Stimulated activated CD8-positive, alpha-beta memory T cell treated with anti-CD3 and anti-CD28 coated beads, Interleukin-4, amount 100 ng/mL, for 48 hours (primary cell): ENCODE results near the gene DNAH7.

ENCODE experiments used
- DNase-seq: peaks from one replicate; pipeline ENCODE4 v3.0.0-alpha.2; 2020

DNAH7 gene

GRCh38 chr2:195857132-195857531 lies 211.5 kb downstream of the DNAH7 start:
- DNase-seq = no peak

- no peak for DNase-seq
These were observed 217.9 kb downstream of the DNAH7 start for GRCh38 chr2:195850764-195851163.

GRCh38 chr2:195848119-195848899 lies 220.3 kb downstream of the DNAH7 start:
- DNase-seq = no peak

DNA sequence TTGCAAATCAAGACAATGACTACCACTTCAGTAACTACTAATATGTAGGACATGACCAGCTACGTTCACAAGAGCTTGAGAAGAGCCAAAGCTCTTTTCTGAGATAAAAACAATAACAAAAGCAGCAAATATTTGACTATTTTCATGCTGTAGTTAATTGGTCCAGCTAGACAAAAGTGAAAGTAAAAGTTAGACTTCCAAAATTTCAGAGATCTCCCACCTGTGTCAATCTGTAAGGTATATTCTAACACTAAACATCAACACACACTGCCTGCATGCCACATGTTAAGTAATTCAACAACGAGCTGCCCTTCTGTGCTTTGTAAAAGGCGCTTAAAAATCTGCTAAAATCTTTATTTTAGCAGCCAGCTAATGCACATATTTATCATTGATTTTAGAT lies 225.7 kb downstream of the DNAH7 start:
- DNase-seq = no peak

GRCh38 chr2:195838002-195838401 lies 230.6 kb downstream of the DNAH7 start:
- DNase-seq = no peak

DNA sequence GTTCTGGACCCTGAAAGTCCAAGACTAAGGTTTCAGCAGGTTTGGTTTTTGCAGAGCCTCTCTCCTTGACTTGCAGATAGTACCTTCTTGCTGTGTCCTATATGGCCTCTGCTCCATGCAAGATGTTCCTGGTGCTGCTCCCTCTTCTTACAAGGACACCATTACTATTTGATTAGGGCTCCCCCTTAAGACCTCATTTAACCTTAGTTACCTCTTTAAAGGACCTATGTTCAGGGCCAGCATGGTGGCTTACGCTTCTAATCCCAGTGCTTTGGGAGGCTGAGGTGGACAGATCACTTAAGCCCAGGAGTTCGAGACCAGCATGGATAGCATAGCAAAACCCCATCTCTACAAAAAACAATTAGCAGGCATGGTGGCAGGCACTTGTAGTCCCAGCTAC lies 232.6 kb downstream of the DNAH7 start:
- DNase-seq = no peak

DNA sequence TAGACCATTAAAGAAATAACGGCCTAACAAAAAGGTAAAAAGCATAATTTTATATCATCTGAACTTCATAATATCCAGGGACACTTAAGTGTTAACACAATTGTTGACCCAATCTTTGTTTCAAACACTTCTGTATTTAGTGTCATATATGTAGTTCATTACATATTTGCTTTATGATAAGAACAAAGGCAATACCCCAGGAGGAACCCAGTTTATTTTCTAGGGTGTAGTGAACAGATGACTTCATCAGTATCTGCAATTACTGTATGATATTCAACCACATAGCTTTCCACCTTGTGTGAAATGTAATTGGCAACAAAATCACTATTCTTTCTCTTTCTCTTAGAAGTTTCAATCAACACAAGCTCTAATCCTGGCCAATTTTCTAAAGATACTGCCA lies 233.8 kb downstream of the DNAH7 start:
- DNase-seq = no peak

DNA sequence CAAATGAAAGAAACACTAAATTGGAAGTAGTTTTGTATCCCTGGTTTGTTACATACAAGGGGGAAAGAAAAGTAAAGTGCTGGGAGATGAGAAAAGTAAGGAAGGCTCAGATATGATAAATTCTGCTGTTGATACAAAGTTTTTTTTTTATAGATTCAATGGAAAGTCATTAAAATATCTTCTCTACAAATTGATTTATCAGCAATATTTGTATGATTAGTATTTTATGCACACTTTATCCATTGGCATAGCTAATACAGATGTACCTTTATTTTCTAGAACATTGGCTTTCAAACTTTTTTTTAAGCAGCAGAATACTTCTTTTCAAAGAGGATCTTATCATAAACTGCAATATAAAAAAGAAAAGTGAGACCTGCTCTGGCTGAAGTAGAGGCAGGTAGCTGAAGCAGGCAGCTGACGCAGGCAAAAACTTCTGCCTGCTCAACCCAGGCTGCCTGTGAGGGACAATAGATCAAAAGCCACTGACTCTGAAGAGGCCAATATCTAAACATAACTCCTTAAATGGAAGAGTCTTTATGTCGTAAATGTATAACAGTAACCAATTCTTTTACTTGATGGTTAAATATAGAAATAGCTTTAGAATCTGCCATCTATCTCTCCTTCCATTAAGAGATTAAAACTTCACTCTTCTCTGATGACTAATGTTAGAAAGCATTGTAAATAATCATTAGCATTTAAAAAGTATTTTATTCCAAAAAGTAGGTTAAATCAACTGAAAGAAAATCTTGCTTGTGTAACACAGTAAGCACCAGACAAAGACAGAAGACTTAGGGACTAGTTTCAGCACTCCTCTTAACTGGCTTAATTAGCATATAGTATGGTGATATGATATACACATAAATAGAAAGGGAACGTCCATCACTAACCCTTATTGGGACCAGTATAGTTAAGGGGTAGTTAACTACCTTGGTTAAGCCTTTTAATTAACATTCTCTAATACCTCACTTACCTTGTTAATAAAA lies 237.4 kb downstream of the DNAH7 start:
- DNase-seq = no peak

DNA sequence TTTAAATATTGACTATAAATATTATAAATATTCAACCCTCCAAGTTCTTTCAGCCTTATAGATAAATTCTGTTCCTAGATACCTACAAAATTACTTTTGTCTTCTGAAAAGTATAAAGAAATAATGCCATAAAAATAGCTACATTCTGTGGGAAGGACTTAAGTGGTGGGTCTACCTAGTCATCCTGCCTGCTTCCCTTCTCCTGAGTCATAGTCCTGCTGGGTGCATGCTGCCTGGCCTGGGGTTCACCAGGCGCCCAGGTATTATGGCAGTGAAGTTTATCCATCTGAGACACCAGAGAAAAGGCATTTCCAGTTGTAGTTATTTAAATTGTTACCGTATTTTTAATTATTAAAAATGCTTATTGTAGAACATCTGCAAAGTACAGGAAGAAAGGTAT lies 244.2 kb downstream of the DNAH7 start:
- DNase-seq = no peak

GRCh38 chr2:195823206-195823605 lies 245.4 kb downstream of the DNAH7 start:
- no peak for DNase-seq

GRCh38 chr2:195821566-195821932 lies 247.1 kb downstream of the DNAH7 start:
- DNase-seq = no peak

DNA sequence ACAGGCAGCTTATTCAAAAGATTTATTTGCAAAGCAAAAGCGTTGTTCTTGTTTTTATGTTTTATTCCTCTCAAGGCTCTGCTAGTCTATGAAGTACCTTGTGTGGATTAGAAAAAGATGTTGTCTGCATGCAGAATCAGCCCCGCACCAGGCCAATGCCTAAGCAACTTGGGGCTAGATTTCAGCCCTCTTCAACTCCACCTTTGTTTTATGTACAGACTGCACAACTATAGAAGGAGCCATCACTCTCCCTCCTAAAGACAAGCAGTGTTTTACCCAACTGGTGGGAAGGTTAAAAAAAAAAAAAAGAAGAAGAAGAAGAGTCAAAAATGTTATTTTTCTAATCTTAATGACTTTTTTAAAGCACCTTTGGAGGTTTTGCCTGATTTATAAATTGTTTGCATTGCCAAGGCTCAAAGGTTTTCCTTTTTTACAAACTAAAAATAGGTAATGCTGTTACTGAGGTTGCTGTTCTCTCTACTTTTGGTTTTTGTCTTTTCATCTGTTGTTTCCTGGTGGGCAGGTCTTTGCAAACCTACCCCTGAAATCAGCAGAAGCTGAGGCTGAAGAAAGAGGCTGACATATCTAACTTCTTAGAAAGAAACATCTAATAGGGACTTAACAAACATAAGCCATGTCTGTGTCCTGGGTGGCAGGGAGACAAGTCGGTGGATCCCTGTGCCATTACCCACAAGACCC lies 247.6 kb downstream of the DNAH7 start:
- no peak for DNase-seq

DNA sequence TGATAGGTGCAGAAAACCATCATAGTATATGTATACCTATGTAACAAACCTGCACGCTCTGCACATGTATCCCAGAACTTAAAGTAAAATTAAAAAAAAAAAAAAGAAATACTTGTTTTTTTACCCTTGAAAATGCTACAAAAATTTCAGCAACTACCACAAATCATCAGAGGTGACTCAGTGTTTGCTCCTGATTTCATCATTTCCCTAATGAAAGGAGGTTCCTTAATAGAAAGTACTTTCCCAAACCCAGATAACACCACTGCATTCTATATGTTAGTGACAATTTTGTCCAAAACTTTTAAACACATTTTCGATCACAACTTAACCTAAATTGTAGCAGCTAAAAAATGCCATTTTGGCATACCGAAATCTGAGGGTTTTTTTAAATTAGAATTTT lies 248.3 kb downstream of the DNAH7 start:
- DNase-seq = no peak

GRCh38 chr2:195819276-195819675 lies 249.4 kb downstream of the DNAH7 start:
- DNase-seq = no peak

DNA sequence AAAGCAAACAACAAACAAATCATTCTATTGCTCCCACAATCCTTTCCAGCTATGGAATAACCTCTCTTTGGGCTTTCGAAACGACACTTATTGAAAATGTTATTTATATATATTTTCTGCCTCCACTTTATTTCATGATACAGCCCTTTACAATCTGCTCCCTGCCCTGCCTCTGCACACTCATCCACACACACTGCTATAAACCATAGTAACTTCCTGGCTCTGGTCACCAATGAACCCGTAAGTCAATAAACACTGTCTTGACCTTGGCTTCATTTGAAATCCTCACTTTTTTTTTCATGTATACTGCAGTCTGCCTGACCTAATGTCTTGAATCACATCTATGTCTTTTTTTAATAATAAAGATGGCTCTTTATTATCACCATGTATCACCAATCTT lies 250.1 kb downstream of the DNAH7 start:
- no peak for DNase-seq

DNA sequence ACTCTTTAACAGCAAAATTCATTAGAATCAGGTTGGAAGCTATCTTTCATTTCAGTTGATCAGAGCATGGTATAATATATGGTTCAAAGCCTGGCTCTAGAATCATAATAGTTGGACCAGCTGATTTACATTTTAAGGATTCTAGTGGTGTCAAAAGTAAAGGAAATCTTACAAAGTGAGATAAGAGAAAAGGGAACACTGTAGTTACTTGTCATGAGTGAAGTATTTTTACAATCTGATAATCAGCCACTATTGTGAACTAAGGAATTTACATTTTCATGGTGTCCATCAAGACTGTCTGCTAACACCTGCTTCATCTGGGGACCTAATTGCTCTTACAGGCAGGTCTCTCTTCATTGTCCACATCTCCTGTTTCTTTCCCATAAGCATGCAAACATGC lies 250.5 kb downstream of the DNAH7 start:
- no peak for DNase-seq

DNA sequence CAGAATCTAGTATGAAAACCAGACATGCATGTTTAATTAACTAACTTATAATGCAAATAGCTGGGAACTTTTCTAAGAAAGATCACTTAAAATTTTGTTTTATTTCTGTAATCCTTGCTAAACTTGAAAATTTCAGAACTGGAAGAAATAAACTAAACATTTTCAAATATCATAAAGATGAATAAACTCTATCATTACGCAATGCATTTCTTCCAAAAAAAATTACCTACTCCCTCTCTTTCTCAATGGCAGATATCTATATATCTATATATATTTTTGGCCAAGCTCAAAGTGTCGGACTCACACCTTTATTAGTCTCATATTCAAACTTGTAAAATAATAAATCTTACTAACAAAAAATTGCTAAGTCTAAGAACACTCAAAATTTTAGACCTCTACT lies 253.6 kb downstream of the DNAH7 start:
- no peak for DNase-seq

DNA sequence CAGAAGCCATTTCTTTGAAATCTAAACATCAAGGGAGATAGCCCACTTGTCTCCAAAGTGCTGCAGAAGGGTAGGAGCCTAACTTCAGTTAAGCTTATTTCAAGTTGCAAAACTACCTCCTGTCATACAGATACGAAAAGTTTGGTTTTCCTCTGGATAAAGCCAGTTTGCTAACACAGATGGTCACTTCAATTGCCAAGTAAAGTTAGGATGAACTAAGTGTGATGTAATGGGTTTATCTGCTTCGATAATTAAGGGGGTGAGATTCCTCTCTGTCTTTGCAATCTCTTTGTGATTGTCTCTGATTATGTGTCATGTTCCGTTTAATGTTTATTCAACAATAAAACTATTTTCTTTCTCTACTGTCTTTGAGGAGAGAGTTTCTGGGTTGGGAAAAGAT lies 255.2 kb downstream of the DNAH7 start:
- DNase-seq = no peak

DNA sequence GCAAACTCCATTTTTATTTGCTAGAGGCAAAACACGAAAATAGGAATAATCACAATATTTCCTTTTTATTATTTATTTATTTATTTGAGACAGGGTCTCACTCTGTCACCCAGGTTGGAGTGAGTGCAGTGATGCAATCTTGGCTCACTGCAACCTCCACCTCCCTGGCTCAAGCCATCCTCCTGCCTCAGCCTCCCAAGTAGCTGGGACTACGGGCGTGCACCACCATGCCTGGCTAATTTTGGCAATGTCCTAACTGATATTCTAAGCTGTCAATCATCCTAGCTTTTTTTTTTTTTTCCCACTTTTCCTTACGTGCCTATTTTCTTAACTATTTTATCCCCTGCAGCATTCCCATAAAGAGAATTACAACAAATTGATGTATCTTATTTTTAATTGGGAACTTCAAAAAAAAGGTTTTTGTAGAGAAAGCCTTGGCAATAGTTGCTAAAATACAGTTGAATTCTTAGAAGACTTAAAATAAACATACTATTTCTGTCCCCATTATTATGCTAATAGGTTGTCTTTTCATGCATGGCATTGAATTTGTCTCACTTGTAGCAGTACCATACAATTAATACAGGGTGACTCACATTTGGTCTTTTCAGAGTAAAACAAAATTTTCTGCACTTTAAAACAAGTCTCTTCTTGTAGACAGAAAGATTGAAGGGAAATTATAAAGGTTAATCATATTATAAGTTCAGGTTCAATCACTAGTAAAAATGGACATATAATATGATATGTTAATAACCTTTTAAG lies 258.1 kb downstream of the DNAH7 start:
- DNase-seq = no peak

- no peak for DNase-seq
These were observed 260.4 kb downstream of the DNAH7 start for GRCh38 chr2:195808189-195808588.

DNA sequence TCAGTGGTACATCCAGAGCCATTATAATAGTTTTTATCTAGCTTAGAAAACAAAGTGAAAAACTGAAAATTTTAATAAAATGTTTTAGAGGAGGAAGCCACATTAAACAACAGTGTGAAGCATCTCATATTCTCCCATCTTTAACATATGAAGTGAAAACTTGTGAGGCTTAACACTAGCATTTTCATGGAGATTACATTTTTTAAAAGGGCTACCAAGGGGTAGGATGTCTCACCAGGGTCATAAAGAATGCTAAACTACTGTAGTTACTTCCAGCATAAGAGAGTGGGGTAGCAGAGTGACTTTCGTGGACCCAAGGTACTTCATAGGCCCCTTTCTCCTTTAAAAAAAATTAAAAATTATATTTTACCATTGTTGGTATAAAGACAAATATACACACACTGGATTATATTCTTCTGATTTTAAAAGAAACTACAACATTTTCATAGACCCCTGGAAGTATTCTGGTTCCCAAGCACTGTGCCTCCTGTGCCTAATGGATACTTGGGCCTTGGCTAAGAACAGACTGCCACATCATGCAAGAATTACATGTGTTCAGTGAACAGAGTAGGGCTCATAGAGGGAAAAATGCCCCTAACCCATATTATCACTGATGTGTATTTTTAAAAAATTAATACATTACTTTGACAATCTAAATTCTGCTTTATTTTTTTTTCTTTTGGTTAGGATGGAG lies 263.2 kb downstream of the DNAH7 start:
- DNase-seq = no peak

DNA sequence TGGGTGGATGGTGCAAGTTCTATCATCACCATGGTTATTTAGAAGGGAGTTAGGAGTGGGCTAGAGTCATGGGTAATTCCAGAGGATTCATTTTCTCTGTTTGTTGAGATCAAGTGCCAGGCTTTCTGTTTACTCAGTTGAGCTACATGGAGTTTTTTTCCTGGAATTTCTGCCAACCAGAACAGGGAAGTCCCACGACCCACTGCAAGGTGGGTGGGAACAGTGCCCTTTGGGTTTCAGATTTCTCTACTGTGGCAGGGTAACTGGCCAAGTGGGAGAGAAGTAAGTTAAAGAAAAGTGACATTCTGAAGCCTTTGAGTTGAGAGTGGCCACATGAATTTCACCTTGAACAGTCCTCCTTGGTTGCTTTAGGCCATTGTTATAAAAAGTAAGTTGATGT lies 272.8 kb downstream of the DNAH7 start:
- no peak for DNase-seq
